GM18951 (cell line): ENCODE data around the gene LRRC34.
A peak's percentile ranks its signal among the peaks of the same experiment; 100 is the strongest.

Experiments used
- POLR2A ChIP-seq: IDR thresholded peaks from 4 replicates; pipeline ENCODE4 v1.6.1; 2011; ENCODE audit warnings: mild to moderate bottlenecking; ENCODE audit not compliant: insufficient read length, insufficient read depth; ENCODE audit errors: extremely low read depth
- in situ Hi-C: fragments of 300-500 bp; cut with MboI; formaldehyde crosslinking; loops from one replicate; pipeline ENCODE4 v1.12.0; 2022; ENCODE audit warnings: low sequenced_read_pairs, mixed read lengths, inconsistent platforms; ENCODE audit not compliant: unreplicated experiment

LRRC34 gene

GRCh38 chr3:169836078-169836941, 23.6 kb upstream of the LRRC34 start:
- in situ Hi-C loops, result no loop called here
- no peak for TF ChIP-seq POLR2A

- TF ChIP-seq POLR2A, result no peak
- in situ Hi-C loops, result no loop called here
Observed at GRCh38 chr3:169835533-169835932, 22.8 kb upstream of the LRRC34 start.

GRCh38 chr3:169827712-169828111, 15.0 kb upstream of the LRRC34 start:
- in situ Hi-C loops, result no loop called here
- TF ChIP-seq POLR2A, result no peak

- in situ Hi-C loops, result no loop called here
- TF ChIP-seq POLR2A, result no peak
Observed at GRCh38 chr3:169825316-169825715, 12.6 kb upstream of the LRRC34 start.

GRCh38 chr3:169822983-169823382, 10.3 kb upstream of the LRRC34 start:
- in situ Hi-C loops, result no loop called here
- TF ChIP-seq POLR2A, result no peak

- no peak for TF ChIP-seq POLR2A
- in situ Hi-C loops, result no loop called here
Observed at GRCh38 chr3:169822540-169822939, 9.8 kb upstream of the LRRC34 start.

GRCh38 chr3:169822091-169822490, 9.4 kb upstream of the LRRC34 start:
- in situ Hi-C loops, result no loop called here
- TF ChIP-seq POLR2A, result no peak

- in situ Hi-C loops, result no loop called here
- TF ChIP-seq POLR2A, result no peak
Observed at GRCh38 chr3:169818316-169818715, 5.6 kb upstream of the LRRC34 start.

GRCh38 chr3:169815590-169816150, 3.0 kb upstream of the LRRC34 start:
- no peak for TF ChIP-seq POLR2A
- in situ Hi-C loops, result no loop called here

GRCh38 chr3:169813757-169814517, 1.2 kb upstream of the LRRC34 start:
- in situ Hi-C loops, result no loop called here
- peak; percentile 29 for TF ChIP-seq POLR2A

GRCh38 chr3:169813278-169813677, 574 bp upstream of the LRRC34 start:
- in situ Hi-C loops, result no loop called here
- no peak for TF ChIP-seq POLR2A

GRCh38 chr3:169811631-169812331, 923 bp downstream of the LRRC34 start:
- in situ Hi-C loops, result no loop called here
- TF ChIP-seq POLR2A, result no peak

GRCh38 chr3:169809230-169809795, 3.4 kb downstream of the LRRC34 start:
- in situ Hi-C loops, result no loop called here
- TF ChIP-seq POLR2A, result no peak

GRCh38 chr3:169804681-169805080, 8.0 kb downstream of the LRRC34 start:
- no peak for TF ChIP-seq POLR2A
- in situ Hi-C loops, result no loop called here
